OCI-LY3 (cell line): ENCODE data around the gene EVX2.

ENCODE experiments used
- H2AFZ ChIP-seq: fragments of 200-600, 300-600 bp; shearing (Covaris generic); 2 replicates; pipeline ENCODE4 v1.6.0; 2014; ENCODE audit warnings: antibody characterized with exemption, low read depth, low read length
- H3K27ac ChIP-seq: fragments of 200-600, 300-600 bp; sonication (generic); 2 replicates; pipeline ENCODE4 v1.5.1; 2014; ENCODE audit warnings: mild to moderate bottlenecking, low read length, moderate library complexity, mixed read lengths
- H3K27me3 ChIP-seq: fragments of 200-600, 300-600 bp; sonication (generic); 2 replicates; pipeline ENCODE4 v1.6.1; 2014; ENCODE audit warnings: low read depth, low read length, mixed read lengths
- H3K36me3 ChIP-seq: fragments of 200-600, 300-600 bp; sonication (generic); replicated peaks from 2 replicates; pipeline ENCODE3; 2014; ENCODE audit warnings: low read depth, low read length, mixed read lengths
- H3K4me1 ChIP-seq: fragments of 300-600, 200-600 bp; sonication (generic); 2 replicates; pipeline ENCODE4 v1.6.1; 2014; ENCODE audit warnings: low read length, mixed read lengths
- H3K4me2 ChIP-seq: fragments of 200-600, 300-600 bp; sonication (generic); 2 replicates; pipeline ENCODE4 v1.6.1; 2014; ENCODE audit warnings: low read length, mixed read lengths
- H3K4me3 ChIP-seq: fragments of 300-600, 200-600 bp; sonication (generic); 2 replicates; pipeline ENCODE4 v1.5.1; 2014; ENCODE audit warnings: antibody characterized with exemption, mild to moderate bottlenecking, low read length, moderate library complexity
- H3K79me2 ChIP-seq: fragments of 300-600, 200-600 bp; shearing (Covaris generic); 2 replicates; pipeline ENCODE4 v1.6.1; 2014; ENCODE audit warnings: mild to moderate bottlenecking, low read length, mixed read lengths
- H3K9ac ChIP-seq: fragments of 300-600, 200-600 bp; shearing (Covaris generic); 2 replicates; pipeline ENCODE4 v1.6.0; 2014; ENCODE audit warnings: mild to moderate bottlenecking, low read length, moderate library complexity
- H3K9me3 ChIP-seq: fragments of 200-600, 300-600 bp; shearing (Covaris generic); 2 replicates; pipeline ENCODE4 v1.6.1; 2014; ENCODE audit warnings: low read length, mixed read lengths; ENCODE audit not compliant: insufficient read depth
- H4K20me1 ChIP-seq: fragments of 200-600, 300-600 bp; sonication (generic); 2 replicates; pipeline ENCODE4 v1.6.1; 2016; ENCODE audit warnings: low read length, mixed read lengths; ENCODE audit not compliant: insufficient read depth
- EZH2phosphoT487 ChIP-seq: fragments of 200-600 bp; shearing (Covaris generic); IDR thresholded peaks from 2 replicates; pipeline ENCODE4 v1.6.1; 2018; ENCODE audit warnings: antibody characterized with exemption, mixed run types, low read depth
- TF ChIP-seq, protein P1 (sequence below): fragments of 200-600, 300-600 bp; sonication (generic); IDR thresholded peaks from 2 replicates; pipeline ENCODE4 v1.5.1; 2014; ENCODE audit warnings: antibody characterized with exemption, low read length, low read depth

The EVX2 gene

DNA sequence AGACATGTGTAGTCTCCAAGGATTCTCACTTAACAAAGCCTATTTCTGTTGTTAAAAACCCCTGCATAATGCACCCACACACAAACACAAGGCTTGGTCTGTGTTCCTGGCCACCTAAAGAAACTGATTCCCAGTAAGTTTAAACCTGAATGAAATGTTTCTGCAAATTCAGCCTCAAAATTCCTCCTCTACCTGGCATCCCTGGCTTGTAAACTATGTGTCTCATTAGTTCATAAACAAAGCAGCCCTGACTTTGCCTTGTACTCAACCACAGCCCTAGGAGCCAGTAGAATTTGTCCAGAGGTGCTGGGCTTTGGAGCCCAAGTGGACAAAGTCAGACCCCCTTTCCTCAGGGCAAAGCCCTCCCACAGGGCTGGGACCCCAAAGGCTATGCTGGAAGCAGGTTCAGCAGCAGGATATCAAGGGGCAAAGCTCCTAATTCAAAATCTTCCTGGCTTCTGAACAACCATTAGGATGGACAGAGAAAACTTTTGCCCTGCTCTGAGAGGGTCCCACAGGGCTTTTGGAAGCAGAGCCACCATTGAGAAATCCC is 6.2 kb upstream of the EVX2 start:
- Histone ChIP-seq H3K79me2 (no peaks in the 10 kb centered on the region), H3K27me3 (no peaks in the 10 kb centered on the region; the same call in 1 of the 2 replicates), H3K9me3 (no peaks in the 10 kb centered on the region), H4K20me1 (no peaks in the 10 kb centered on the region), H3K4me3 (no peak overlapping the region), H3K4me1 (no peaks in the 10 kb centered on the region), H2AFZ (no peak overlapping the region), H3K27ac (no peak overlapping the region), H3K9ac (no peak overlapping the region), H3K4me2 (no peak overlapping the region), H3K36me3 (no peaks in the 10 kb centered on the region)
- TF ChIP-seq EZH2phosphoT487: no peak
- TF ChIP-seq, protein P1, sequence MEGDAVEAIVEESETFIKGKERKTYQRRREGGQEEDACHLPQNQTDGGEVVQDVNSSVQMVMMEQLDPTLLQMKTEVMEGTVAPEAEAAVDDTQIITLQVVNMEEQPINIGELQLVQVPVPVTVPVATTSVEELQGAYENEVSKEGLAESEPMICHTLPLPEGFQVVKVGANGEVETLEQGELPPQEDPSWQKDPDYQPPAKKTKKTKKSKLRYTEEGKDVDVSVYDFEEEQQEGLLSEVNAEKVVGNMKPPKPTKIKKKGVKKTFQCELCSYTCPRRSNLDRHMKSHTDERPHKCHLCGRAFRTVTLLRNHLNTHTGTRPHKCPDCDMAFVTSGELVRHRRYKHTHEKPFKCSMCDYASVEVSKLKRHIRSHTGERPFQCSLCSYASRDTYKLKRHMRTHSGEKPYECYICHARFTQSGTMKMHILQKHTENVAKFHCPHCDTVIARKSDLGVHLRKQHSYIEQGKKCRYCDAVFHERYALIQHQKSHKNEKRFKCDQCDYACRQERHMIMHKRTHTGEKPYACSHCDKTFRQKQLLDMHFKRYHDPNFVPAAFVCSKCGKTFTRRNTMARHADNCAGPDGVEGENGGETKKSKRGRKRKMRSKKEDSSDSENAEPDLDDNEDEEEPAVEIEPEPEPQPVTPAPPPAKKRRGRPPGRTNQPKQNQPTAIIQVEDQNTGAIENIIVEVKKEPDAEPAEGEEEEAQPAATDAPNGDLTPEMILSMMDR: no peak

DNA sequence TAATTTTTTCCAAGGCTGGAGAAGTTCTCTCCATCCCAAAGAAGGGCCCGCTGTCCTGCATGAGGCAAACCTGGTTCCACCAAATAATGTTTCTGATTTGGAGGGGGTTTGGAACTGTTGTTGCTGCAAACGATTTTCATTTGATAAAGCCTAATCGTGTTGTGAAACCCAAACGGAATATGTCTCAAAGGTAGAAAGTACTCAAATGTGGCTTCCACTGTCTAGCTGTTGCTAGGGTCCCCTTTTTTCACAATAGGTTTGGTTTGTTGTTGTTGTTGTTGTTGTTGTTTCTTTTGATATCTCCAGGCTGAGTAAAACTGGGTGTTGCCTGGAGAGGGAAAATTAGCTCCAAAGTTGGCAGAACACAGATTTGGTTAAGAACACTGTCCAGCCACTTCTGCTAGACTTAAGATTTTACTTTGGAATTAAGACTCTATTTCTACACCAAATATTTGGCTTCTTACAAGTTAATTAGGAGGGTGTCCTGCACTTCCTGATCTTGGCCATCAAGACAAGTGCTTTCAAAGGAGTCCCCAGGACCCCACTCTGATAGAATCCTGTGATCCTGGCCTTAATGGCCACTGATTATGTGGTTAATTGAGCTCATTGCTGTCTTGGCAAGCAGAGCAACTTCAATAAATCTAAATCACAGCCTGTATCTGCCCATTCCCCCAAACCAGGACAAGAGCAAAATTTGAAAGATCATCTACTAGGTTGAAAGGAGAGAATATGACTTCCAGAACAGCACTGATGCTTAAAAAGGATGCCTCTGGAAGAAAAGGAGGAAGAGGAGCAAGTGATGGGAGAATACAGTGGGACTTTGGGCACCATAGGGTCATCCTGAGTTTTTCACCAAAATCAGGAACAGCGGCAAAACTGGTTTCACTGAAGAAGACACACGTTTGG is 5.4 kb upstream of the EVX2 start:
- Histone ChIP-seq H2AFZ (no peak overlapping the region), H3K27me3 (no peaks in the 10 kb centered on the region; the same call in 1 of the 2 replicates), H4K20me1 (no peaks in the 10 kb centered on the region)

DNA sequence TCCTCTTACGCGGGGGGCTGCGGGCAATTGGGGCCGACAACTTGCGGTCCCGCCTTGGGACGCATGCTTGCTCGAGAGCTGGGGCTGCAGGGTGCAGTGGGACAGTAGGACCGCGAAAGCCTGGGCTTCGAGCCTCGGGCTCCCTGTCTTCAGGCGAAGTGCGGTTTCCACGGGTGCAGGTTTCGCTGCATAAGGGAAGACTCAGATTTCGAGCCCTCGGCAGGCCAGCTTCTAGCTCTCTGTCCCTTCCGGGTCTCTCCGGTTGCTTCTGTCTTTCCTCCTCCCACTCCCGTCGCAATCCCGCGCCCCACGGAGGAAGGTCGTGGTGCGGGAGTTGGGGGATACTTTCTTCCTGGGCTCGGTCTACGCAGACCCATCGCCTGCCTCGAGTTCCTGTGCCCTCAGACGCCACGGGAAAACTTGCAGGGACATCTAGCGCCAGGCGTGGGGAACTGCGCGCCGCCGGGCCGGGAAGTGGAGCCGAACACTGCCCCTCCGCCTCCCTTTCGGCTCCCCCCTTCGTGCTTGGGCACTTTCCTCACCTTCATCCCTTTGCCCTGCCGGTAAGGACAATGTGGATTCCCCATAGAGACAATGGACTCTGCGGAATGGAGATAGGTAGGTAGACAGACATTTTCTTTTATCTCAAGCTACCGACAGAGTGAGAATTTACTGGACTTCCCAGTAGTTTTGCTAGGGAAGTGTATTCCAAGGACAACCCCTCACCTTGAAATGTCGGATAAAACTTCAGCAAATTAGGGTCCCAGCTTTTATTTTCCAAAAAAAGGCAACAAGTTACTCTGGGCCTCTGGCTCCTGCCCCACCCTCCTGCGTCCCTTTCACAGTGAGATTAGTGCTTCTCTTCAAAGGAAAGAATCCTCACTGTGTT is 4.5 kb upstream of the EVX2 start:
- Histone ChIP-seq H4K20me1 (no peaks in the 10 kb centered on the region), H3K27me3 (no peaks in the 10 kb centered on the region; the same call in 1 of the 2 replicates), H3K9ac (no peak overlapping the region), H3K4me3 (peak overlapping the region; percentile 63; the same call in 1 of the 2 replicates), H3K4me1 (no peaks in the 10 kb centered on the region), H2AFZ (no peak overlapping the region; the same call in 1 of the 2 replicates), H3K79me2 (no peaks in the 10 kb centered on the region), H3K27ac (no peak overlapping the region), H3K36me3 (no peaks in the 10 kb centered on the region), H3K9me3 (no peaks in the 10 kb centered on the region), H3K4me2 (peak overlapping the region; percentile 51)
- TF ChIP-seq, protein P1: peak; percentile 49
- TF ChIP-seq EZH2phosphoT487: no peak

More for the DNA sequence above, 5.4 kb upstream of the EVX2 start:
- no peak for TF ChIP-seq EZH2phosphoT487
- TF ChIP-seq, protein P1: no peak
- Histone ChIP-seq H3K4me3 (no peak overlapping the region), H3K36me3 (no peaks in the 10 kb centered on the region), H3K9ac (no peak overlapping the region), H3K4me2 (0 out of 2 replicates have a peak overlapping the region, but pooled peaks have one; percentile 51), H3K4me1 (no peaks in the 10 kb centered on the region), H3K27ac (no peak overlapping the region), H3K79me2 (no peaks in the 10 kb centered on the region), H3K9me3 (no peaks in the 10 kb centered on the region)
